ENCODE data around the gene REXO2. TPM values are rescaled to one million over a fixed set of nuclear protein-coding genes. Genes with fewer than 3 reads are reported as not detected.

Gene REXO2
- total RNA-seq, 6 experiments from 2014 or later: 25.8 to 73.9 (median 37.0) TPM

GRCh38 chr11:114478768-114479167 is 39.5 kb downstream of the REXO2 start:
- WGBS (ENCODE audit: insufficient coverage, low coverage, low lambda C conversion rate, missing lambda C conversion rate): 61% methylated on average over 4 of the region's 4 CpGs
- H3K27me3 ChIP-seq: no peaks in the 10 kb centered on the region

GRCh38 chr11:114479331-114479730 is 40.1 kb downstream of the REXO2 start:
- Histone ChIP-seq H3K27ac (no peak overlapping the region), H3K27me3 (no peaks in the 10 kb centered on the region), H3K36me3 (no peaks in the 10 kb centered on the region), H3K4me3 (no peak overlapping the region), H3K9me3 (no peaks in the 10 kb centered on the region), H3K4me1 (no peaks in the 10 kb centered on the region)
- DNase-seq: no peak
- WGBS (ENCODE audit: insufficient coverage, low coverage, low lambda C conversion rate, missing lambda C conversion rate): 67% methylated on average over 1 of the region's 1 CpG
- TF ChIP-seq CTCF (IDR thresholded peaks at IDR 0.05) (no peak), POLR2A (IDR thresholded peaks at IDR 0.05) (no peak)
- intact Hi-C loops (cut with DNase I): no loop called here
- no peak for ATAC-seq

More at GRCh38 chr11:114478768-114479167, 39.5 kb downstream of the REXO2 start:
- Histone ChIP-seq H3K9me3 (no peaks in the 10 kb centered on the region), H3K4me1 (no peaks in the 10 kb centered on the region), H3K36me3 (no peaks in the 10 kb centered on the region), H3K4me3 (no peak overlapping the region), H3K27ac (no peak overlapping the region)
- no peak for TF ChIP-seq CTCF (IDR thresholded peaks at IDR 0.05)
- no peak for TF ChIP-seq POLR2A (IDR thresholded peaks at IDR 0.05)
- intact Hi-C loops (cut with DNase I): no loop called here
- no peak for DNase-seq
- ATAC-seq: no peak

GRCh38 chr11:114482114-114482513 is 42.8 kb downstream of the REXO2 start:
- no peaks in the 10 kb centered on the region for H3K36me3 ChIP-seq
- no peaks in the 10 kb centered on the region for H3K27me3 ChIP-seq
- ATAC-seq (no peak), DNase-seq (no peak)
- intact Hi-C loops (cut with DNase I): no loop called here
- 86% methylated on average over 1 of the region's 1 CpG for WGBS (ENCODE audit: insufficient coverage, low coverage, low lambda C conversion rate, missing lambda C conversion rate)
- H3K4me3 ChIP-seq: no peak overlapping the region
- H3K9me3 ChIP-seq: no peaks in the 10 kb centered on the region
- no peak overlapping the region for H3K27ac ChIP-seq
- no peak for TF ChIP-seq CTCF (IDR thresholded peaks at IDR 0.05)
- no peak for TF ChIP-seq POLR2A (IDR thresholded peaks at IDR 0.05)
- H3K4me1 ChIP-seq: no peaks in the 10 kb centered on the region

GRCh38 chr11:114483929-114484328 is 44.7 kb downstream of the REXO2 start:
- TF ChIP-seq CTCF (IDR thresholded peaks at IDR 0.05) (no peak), POLR2A (IDR thresholded peaks at IDR 0.05) (no peak)
- no peak overlapping the region for H3K27ac ChIP-seq
- H3K27me3 ChIP-seq: no peaks in the 10 kb centered on the region
- no peak overlapping the region for H3K4me3 ChIP-seq
- WGBS (ENCODE audit: insufficient coverage, low coverage, low lambda C conversion rate, missing lambda C conversion rate): 81% methylated on average over 2 of the region's 2 CpGs
- DNase-seq (no peak), ATAC-seq (no peak)
- intact Hi-C loops (cut with DNase I): no loop called here
- no peaks in the 10 kb centered on the region for H3K36me3 ChIP-seq
- H3K4me1 ChIP-seq: no peaks in the 10 kb centered on the region
- H3K9me3 ChIP-seq: no peaks in the 10 kb centered on the region

- TF ChIP-seq POLR2A (IDR thresholded peaks at IDR 0.05) (no peak), CTCF (IDR thresholded peaks at IDR 0.05) (no peak)
- 73% methylated on average over 3 of the region's 3 CpGs for WGBS (ENCODE audit: insufficient coverage, low coverage, low lambda C conversion rate, missing lambda C conversion rate)
- no peak for ATAC-seq
Observed at GRCh38 chr11:114496915-114497314, 57.6 kb downstream of the REXO2 start.

More at GRCh38 chr11:114496915-114497314, 57.6 kb downstream of the REXO2 start:
- intact Hi-C loops (cut with DNase I): no loop called here
- DNase-seq: no peak
- Histone ChIP-seq H3K4me1 (no peaks in the 10 kb centered on the region), H3K27me3 (no peaks in the 10 kb centered on the region), H3K36me3 (no peaks in the 10 kb centered on the region), H3K27ac (no peak overlapping the region), H3K9me3 (no peaks in the 10 kb centered on the region), H3K4me3 (no peak overlapping the region)

Measured in right lobe of liver (tissue), 6 donors.